ENCODE data around the gene PRRC2B.

- TF ChIP-seq CTCF (IDR thresholded peaks at IDR 0.05) (no peak), POLR2A (IDR thresholded peaks at IDR 0.05) (no peak)
Observed at GRCh38 chr9:131398204-131398603, 4.3 kb downstream of the PRRC2B start.

Measured in testis (tissue), 2 donors.